Right renal cortex interstitium (tissue), 3 donors: ENCODE measurements around the gene DNALI1. TPM values are rescaled to one million over a fixed set of nuclear protein-coding genes. Genes with fewer than 3 reads are reported as not detected.
"Not testable (repeated sequence)": the region's sequence is repeated elsewhere in the genome, so short reads cannot be mapped to it uniquely, and the experiment has no call there.

Experiments used
- DNase-seq, 3 donors: peaks; one replicate each; pipeline ENCODE4 v3.0.0-alpha.2; 2013; ENCODE audit warnings: low read depth in 3 of 3, low spot score in 2 of 3
- polyA plus RNA-seq, 3 donors: library from polyadenylated mRNA; unstranded; fragments of 120-200 nt; gene quantifications; one replicate each; pipeline ENCODE4 v1.2.1, GENCODE V29; 2013; ENCODE audit not compliant: insufficient read length in 3 of 3

The DNALI1 gene
- polyA plus RNA-seq, 3 donors = 64.4 to 71.2 (median 66.9) TPM

DNA sequence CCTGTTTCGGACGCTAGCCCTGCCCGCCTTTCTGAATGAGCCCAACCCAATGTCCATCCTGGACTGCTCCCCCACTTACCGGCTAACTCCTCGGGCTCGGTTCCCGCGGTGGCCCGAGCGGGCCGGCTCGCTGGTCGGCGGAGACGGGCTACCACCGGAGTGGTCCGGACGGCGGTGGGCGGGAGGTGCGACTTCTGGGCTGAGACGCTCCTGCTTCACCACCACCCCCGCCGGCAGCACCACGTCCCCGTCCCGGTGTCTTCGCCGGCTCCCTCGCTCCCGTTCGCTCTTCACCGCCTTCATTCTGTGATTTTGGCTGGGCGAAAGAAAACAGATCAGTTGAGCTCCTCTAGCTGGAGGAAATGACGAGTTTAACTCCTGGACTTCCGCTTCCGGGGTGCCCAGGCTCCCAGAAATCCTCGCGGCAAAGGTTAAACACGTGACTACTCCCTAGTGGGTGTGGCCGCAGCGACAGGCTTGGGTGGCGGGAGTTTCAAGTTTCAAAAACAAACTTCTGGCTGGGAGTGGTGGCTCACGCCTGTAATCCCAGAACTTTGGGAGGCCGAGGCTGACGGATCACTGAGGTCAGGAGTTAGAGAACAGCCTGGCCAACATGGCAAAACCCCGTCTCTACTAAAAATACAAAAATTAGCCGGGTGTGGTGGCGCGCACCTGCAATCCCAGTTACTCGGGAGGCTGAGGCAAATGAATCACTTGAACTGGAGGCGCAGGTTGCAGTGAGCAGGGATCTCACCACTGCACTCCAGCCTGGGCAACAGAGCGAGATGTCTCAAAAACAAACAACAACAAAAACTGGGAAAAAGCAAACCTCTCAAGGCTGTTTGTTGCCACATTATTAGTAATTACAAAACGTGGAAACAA, 2.6 kb upstream of the DNALI1 start, which contains the start of gene SNIP1:
Gene SNIP1, minus strand, starts transcription at position 367 of the 882 bp plus-strand sequence. Its CDS starts 64 bp downstream, at position 303.
- peak; percentile 77 to 86 (median 82) for DNase-seq

DNA sequence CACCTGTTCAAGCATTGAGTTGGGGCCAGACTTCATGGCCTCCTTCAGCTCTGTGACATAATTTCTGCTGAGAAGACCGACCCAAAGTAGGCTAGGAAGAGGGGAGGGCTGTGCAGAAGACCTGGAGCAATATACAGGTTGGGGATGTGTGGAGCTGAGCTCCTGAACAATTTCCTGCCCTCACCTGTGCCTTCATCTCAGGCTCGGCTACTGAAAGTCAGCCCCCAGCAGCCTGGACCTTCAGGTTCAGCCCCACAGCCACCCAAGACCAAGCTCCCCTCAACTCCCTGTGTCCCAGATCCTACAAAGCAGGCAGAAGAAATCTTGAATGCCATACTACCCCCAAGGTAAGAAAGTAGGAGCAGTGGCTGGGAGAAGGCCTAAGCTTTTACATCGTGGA, 662 bp downstream of the DNALI1 start:
- no peak for DNase-seq

DNA sequence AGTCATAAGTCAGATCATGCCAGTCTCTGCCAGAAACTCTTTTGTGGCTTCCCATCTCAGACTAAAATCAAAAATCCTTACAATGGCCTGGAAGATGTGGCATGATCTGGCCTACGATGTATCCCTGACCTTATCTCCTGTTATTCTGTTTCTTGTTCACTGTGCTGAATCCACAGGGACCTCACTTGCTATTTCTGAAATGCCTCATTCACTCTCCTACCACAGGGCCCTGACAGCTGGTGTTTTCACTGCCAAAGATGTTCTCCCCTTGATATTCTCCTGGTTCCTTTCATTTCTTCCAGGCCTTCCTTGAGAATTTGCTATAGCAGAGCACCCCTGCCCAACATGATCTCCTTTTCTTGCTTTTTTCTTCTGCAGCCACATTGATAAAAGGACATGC, 1.7 kb downstream of the DNALI1 start:
- no peak for DNase-seq

DNA sequence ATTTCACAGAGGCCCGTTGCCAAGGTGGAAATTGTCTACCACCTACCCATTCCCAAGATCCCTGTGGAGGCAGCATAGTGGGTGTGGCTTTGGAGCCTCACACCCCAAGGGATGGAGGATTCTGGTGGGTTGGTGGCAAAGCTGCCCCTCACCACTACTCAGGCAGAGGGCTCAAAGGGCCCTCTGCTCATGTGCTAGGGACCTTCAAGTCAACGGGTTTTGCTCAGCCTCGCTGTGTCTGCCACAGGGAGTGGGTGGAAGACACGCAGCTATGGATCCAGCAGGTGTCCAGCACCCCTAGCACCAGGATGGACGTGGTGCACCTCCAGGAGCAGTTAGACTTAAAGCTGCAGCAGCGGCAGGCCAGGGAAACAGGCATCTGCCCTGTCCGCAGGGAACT, 2.3 kb downstream of the DNALI1 start:
- DNase-seq = no peak

GRCh38 chr1:37559957-37560379, 3.2 kb downstream of the DNALI1 start:
- DNase-seq = not testable (repeated sequence)

DNA sequence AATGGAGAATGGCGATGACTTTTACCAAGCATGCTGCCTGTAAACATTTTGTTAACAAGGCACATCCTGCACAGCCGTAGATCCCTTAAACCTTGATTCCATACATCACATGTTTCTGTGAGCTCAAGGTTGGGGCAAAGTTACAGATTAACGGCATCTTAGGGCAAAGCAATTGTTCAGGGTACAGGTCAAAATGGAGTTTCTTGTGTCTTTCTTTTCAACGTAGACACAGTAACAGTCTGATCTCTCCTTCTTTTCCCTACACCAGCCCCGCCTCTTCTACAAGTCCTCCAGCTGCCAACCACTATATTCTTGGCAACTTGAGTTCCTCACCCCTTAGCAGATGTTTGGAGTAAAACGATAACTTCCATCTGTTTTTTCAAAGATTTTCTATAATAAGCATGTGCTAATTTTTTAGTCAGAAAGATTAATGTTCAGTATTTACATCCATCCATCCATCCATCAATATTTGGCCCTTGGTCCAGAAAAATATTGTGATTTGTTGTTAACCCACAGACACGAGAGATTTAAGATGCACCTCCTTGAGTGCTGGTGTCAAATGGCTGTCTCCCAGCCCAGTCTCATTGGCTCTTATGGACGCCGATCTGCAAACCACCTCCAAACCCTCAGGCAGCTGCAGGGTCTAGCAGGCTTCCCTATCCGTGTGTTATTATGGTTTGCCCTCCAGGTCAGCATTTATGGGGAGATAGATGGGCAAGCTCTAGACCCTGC, 3.8 kb downstream of the DNALI1 start:
- DNase-seq = no peak

DNA sequence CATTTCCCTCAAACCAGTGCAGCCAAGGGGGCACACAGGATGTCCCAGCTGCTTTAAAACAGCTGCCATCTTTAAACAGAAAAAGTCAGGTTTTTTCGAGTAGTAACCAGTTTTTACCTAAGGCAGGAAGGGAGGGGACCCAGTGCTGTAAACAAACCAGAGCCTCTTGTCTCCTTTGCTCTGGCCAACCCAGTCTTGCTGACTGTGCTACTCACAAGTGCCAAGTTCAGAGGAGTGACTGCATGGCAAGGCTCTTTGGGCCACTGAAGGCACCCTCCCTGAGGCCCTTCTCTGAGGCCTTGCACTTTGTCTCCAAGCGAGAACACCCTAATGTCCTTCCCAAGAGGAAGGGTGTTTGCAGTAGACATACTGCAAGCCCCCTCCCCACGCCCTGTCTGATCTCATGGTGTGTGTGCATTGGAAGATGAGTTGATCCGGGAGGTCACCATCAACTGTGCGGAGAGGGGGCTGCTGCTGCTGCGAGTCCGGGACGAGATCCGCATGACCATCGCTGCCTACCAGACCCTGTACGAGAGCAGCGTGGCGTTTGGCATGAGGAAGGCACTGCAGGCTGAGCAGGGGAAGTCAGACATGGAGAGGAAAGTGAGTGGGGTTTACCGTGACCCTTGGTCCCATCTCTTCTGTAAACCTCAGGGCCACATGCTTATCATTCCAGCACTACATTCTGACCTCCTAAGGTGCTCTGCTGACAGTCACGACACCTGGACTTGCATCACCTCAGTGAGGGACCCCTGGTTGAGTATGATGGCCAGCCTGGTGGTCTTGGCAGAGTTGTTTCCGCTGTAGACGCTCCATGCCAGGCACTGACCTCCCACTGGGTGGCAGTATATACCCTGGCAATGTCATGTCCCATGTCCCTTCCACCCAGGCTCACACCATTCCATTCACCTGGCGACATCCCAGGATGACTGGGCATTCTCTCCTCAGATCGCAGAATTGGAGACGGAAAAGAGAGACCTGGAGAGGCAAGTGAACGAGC, 4.7 kb downstream of the DNALI1 start:
- DNase-seq = no peak

GRCh38 chr1:37562984-37563383, 6.2 kb downstream of the DNALI1 start:
- DNase-seq = no peak

- DNase-seq = no peak
Observed at GRCh38 chr1:37564892-37565291, 8.2 kb downstream of the DNALI1 start.

DNA sequence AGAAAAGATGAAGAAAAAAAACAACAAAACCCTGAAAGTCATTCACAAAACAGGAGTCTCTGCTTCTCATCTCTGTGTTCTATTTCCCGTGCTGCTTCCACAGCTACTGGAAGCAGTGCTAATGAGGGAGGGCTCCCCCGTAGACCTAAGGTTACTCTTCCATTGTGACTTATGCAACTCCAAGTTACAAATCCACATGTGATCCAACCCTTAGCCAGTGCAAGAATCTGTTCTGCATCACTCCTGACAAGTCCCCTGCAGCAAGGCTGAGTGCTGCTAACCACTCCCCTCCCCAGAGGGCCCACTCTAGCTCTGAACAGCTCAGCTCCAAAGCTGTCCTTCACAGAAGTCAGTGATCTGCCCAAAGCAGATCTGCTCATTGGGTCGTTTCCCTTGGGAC, 10.3 kb downstream of the DNALI1 start:
- no peak for DNase-seq

GRCh38 chr1:37570528-37571334, 14.0 kb downstream of the DNALI1 start:
- no peak for DNase-seq

DNA sequence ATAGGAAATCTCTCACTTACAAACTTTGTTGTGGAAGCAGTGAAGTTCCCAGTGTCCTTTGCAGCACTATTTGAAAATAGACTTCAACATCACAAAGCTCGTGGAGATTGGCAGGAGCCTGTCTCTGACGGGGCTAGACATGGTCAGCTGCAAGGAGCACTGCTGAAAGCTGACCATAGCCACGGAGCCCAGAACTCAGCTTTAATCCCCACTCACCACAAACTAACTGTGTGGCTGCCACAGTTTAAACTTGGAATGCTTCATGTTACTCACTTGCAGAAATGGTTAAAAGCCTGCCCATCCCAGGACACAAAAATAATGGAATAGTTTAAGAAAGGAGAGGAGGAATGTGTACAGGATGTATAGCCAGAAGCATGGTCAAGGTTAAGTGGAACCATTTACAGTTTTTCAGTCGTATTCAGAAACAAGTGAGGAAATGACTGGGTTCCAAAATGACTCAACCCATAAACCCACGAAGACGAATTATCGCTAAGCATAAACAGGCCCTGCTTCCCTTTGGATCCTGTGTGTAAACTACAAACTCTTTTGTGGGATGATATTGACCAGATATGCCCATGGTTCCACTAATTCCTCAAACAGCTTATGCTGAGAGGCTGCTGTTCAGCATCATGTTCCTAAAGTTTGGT, 18.2 kb downstream of the DNALI1 start:
- DNase-seq = no peak

GRCh38 chr1:37575692-37576091, 19.0 kb downstream of the DNALI1 start:
- DNase-seq = no peak

GRCh38 chr1:37584544-37584943, 27.8 kb downstream of the DNALI1 start:
- not testable (repeated sequence) for DNase-seq

- no peak for DNase-seq
Observed at GRCh38 chr1:37588939-37589338, 32.2 kb downstream of the DNALI1 start.

- no peak for DNase-seq
Observed at GRCh38 chr1:37593726-37594125, 37.0 kb downstream of the DNALI1 start.

DNA sequence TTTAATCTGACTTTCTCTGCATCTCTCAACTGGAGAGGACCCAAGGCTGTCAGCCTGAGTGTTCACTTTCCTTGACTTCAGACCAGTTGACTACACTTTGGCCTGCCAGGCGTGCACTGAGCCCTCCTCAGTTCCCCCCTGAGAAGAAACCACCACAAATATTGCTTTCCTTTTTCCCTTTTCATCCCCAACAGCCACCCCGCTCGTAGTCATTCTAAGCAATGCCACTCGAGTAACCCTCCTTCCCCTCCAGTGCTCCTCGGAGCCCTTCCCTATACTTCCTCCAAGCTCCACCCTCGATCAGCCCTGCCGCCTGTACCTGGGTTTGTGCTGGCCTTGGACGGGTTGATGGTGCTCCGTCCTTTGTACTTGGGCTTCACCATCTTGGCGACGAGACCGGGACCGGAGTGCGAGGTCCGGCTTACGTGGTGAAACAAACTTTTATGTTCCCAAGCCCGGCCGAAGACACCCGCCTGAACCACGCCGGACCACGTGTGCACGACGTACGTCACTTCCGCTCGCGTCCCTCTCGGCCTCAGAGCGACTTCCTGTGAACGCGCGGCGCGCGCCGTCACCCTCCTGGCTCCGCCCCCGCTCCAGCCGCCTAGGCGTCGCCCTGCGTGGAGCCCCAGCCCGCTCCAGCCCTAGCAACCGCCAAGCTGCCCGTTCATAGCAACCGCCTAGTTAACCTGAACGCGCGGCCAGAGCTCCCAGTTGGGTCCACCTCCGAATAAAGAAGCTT, 38.9 kb downstream of the DNALI1 start, which contains the start of gene GNL2:
Gene GNL2, minus strand, starts transcription at position 498 of the 742 bp plus-strand sequence. Its CDS starts 115 bp downstream, at position 383.
- DNase-seq = peak; percentile 92 to 96 (median 95)

GRCh38 chr1:37596182-37596667, 39.5 kb downstream of the DNALI1 start:
- DNase-seq = no peak
